ENCODE results near the gene MS4A14. TPM values are rescaled to one million over a fixed set of nuclear protein-coding genes. Genes with fewer than 3 reads are reported as not detected.
"Not testable (repeated sequence)": the region's sequence is repeated elsewhere in the genome, so short reads cannot be mapped to it uniquely, and the experiment has no call there.

The MS4A14 gene
- total and polyA plus RNA-seq, 4 donors = 0.88 to 8.6 (median 2.9) TPM

DNA sequence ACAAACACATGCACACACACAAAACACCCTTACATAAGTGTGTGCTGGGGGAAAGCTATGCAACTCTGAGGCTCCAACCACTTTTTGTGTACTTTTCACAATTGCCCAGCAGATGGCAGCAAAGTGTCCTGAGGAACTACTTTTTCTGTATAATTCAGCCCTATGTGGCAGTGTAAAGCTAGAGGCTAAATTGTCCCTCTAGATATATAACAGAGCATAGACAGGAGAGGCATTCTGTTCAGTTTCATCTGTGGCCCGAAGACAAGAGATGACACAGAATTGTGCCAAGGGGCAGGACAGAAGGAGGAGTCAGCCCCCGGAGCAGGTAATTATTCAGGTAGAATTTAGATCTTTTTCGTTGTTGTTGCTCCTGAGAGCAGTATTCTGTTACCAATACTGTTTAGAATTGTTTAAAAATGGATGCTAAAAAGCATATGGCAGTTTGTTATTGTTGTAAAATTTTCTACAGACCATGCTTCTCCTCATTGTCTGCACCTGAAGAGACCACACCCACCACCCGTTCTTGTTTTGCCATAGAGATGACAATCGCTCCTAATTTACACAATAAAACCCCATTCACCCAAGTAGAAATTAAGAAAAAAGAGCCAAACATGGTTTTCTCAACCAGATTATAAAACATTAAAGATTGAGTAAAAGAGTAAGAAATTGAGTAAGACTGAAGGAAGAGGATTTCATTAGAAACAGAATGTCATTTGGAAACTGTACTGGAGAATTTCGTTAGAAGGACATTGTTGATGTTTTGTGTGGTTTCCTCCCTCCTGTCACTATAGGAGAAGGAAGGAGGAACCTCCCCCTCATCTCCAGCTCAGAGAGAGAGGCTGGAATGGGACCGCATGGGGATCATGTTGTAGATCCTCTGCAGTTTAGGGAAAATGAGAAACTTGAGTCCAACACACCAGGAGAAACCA lies 32.5 kb upstream of the MS4A14 start:
- peaks cover 0 to 10% (median 7%) of the 10 kb centered on the region in 4 donors for H3K9me3 ChIP-seq (ENCODE audit: control insufficient read depth in 4 of 4, insufficient read depth in 3 of 4, low read length in 3 of 4)
- H3K4me1 ChIP-seq (ENCODE audit: control insufficient read depth in 5 of 5, insufficient read depth in 5 of 5, low read length in 5 of 5) = peaks cover 0 to 2% (median 0%) of the 10 kb centered on the region in 5 donors
- TF ChIP-seq, protein P1, sequence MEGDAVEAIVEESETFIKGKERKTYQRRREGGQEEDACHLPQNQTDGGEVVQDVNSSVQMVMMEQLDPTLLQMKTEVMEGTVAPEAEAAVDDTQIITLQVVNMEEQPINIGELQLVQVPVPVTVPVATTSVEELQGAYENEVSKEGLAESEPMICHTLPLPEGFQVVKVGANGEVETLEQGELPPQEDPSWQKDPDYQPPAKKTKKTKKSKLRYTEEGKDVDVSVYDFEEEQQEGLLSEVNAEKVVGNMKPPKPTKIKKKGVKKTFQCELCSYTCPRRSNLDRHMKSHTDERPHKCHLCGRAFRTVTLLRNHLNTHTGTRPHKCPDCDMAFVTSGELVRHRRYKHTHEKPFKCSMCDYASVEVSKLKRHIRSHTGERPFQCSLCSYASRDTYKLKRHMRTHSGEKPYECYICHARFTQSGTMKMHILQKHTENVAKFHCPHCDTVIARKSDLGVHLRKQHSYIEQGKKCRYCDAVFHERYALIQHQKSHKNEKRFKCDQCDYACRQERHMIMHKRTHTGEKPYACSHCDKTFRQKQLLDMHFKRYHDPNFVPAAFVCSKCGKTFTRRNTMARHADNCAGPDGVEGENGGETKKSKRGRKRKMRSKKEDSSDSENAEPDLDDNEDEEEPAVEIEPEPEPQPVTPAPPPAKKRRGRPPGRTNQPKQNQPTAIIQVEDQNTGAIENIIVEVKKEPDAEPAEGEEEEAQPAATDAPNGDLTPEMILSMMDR (IDR thresholded peaks at IDR 0.05; ENCODE audit: control extremely low read depth, extremely low read depth) = peak; percentile 74
- WGBS, 2 donors = 27 to 45% methylated on average over 7 of the region's 7 CpGs
- ATAC-seq (ENCODE audit: insufficient read depth, low FRiP score) (peak; percentile 69), DNase-seq (peak; percentile 65 to 81 (median 76))
- no peak overlapping the region for H3K9ac ChIP-seq (ENCODE audit: insufficient read depth in 1 of 2, low read length in 2 of 2)
- H3K4me3 ChIP-seq = no peak overlapping the region
- no peaks in the 10 kb centered on the region for H3K27me3 ChIP-seq (ENCODE audit: control insufficient read depth in 3 of 3, insufficient read depth in 3 of 3, low read length in 2 of 3)
- no peaks in the 10 kb centered on the region for H3K36me3 ChIP-seq (ENCODE audit: control insufficient read depth in 4 of 4, insufficient read depth in 4 of 4, low read length in 4 of 4)
- no peak overlapping the region for H3K27ac ChIP-seq (ENCODE audit: low read depth in 1 of 2, low read length in 1 of 2)

DNA sequence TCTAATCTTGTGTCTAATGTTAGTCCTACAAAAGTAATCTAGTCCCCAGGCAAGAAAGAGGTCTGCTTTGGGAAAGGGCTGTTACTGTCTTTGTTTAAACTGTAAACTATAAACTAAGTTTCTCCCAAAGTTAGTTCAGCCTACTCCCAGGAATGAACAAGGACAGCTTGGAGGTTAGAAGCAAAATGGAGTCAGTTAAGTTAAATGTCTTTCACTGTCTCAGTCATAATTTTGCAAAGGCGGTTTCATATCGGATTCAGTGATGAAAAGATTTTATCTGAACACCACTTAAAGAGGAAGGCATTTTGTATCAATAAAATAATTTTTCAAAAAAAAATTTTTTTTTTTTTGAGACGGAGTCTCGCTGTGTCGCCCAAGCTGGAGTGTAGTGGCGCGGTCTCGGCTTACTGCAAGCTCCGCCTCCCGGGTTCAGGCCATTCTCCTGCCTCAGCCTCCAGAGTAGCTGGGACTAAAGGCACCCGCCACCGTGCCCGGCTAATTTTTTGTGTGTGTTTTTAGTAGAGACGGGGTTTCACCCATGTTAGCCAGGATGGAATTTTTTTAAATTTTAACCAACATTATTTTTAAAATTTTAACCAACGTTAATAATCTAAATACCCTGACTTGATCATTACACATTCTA lies 29.9 kb upstream of the MS4A14 start:
- H3K4me1 ChIP-seq (ENCODE audit: control insufficient read depth in 5 of 5, insufficient read depth in 5 of 5, low read length in 5 of 5); H3K9ac ChIP-seq (ENCODE audit: insufficient read depth in 1 of 2, low read length in 2 of 2); H3K27ac ChIP-seq (ENCODE audit: low read depth in 1 of 2, low read length in 1 of 2); ATAC-seq (ENCODE audit: insufficient read depth, low FRiP score); H3K4me3 ChIP-seq; H3K27me3 ChIP-seq (ENCODE audit: control insufficient read depth in 3 of 3, insufficient read depth in 3 of 3, low read length in 2 of 3); DNase-seq; H3K9me3 ChIP-seq (ENCODE audit: control insufficient read depth in 4 of 4, insufficient read depth in 3 of 4, low read length in 3 of 4); H3K36me3 ChIP-seq (ENCODE audit: control insufficient read depth in 4 of 4, insufficient read depth in 4 of 4, low read length in 4 of 4): not testable (repeated sequence)
- WGBS, 2 donors = 89 to 98% methylated on average over 15 of the region's 15 CpGs

DNA sequence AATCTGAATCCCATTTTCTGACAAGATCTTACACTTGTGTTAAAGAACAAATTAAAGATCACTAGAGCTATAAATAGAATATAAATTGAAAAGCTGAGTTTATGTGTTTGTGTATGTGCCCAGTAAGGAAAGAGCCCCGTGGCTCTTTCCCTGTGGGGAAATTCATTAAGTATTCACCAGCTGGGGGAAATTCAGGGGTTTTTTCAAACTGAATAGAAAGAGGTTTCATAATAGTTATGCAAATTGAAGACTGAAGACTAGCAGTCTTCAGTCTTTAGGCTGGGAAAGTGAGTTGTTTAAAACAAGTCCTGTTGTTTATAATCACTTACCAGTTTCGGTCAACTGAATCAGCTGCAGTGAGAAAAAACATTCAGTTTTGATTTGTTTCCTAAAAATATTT lies 29.2 kb upstream of the MS4A14 start:
- ATAC-seq (ENCODE audit: insufficient read depth, low FRiP score) (no peak), DNase-seq (no peak)
- Histone ChIP-seq H3K27me3 (ENCODE audit: control insufficient read depth in 3 of 3, insufficient read depth in 3 of 3, low read length in 2 of 3) (no peaks in the 10 kb centered on the region), H3K4me1 (ENCODE audit: control insufficient read depth in 5 of 5, insufficient read depth in 5 of 5, low read length in 5 of 5) (peaks cover 0 to 2% (median 0%) of the 10 kb centered on the region in 5 donors), H3K27ac (ENCODE audit: low read depth in 1 of 2, low read length in 1 of 2) (no peak overlapping the region), H3K9me3 (ENCODE audit: control insufficient read depth in 4 of 4, insufficient read depth in 3 of 4, low read length in 3 of 4) (no peaks in the 10 kb centered on the region), H3K36me3 (ENCODE audit: control insufficient read depth in 4 of 4, insufficient read depth in 4 of 4, low read length in 4 of 4) (no peaks in the 10 kb centered on the region), H3K4me3 (no peak overlapping the region), H3K9ac (ENCODE audit: insufficient read depth in 1 of 2, low read length in 2 of 2) (no peak overlapping the region)
- TF ChIP-seq, protein P1 (IDR thresholded peaks at IDR 0.05; ENCODE audit: control extremely low read depth, extremely low read depth) = no peak
- 34 to 36% methylated on average over 2 of the region's 2 CpGs for WGBS, 2 donors

DNA sequence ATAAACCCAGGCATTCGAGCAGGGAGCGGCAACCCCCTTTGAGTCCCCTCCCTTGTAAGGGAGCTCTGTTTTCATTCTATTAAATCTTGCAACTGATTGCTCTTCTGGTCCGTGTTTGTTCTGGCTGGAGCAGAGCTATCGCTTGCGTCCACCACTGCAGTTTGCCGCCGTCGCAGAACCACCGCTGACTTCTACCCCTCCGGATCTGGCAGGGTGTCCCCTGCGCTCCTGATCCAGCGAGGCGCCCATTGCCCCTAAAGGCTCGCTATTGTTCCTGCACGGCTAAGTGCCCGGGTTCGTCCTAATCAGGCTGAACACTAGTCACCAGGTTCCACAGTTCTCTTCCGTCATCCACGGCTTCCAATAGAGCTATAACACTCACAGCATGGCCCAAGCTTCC lies 28.4 kb upstream of the MS4A14 start:
- no peak for DNase-seq
- no peak for ATAC-seq (ENCODE audit: insufficient read depth, low FRiP score)
- H3K36me3 ChIP-seq (ENCODE audit: control insufficient read depth in 4 of 4, insufficient read depth in 4 of 4, low read length in 4 of 4) = no peaks in the 10 kb centered on the region
- no peak overlapping the region for H3K9ac ChIP-seq (ENCODE audit: insufficient read depth in 1 of 2, low read length in 2 of 2)
- TF ChIP-seq, protein P1 (IDR thresholded peaks at IDR 0.05; ENCODE audit: control extremely low read depth, extremely low read depth) = no peak
- WGBS, 2 donors = 92 to 96% methylated on average over 19 of the region's 19 CpGs
- no peak overlapping the region for H3K4me3 ChIP-seq
- no peaks in the 10 kb centered on the region for H3K4me1 ChIP-seq (ENCODE audit: control insufficient read depth in 5 of 5, insufficient read depth in 5 of 5, low read length in 5 of 5)
- H3K27ac ChIP-seq (ENCODE audit: low read depth in 1 of 2, low read length in 1 of 2) = no peak overlapping the region
- H3K27me3 ChIP-seq (ENCODE audit: control insufficient read depth in 3 of 3, insufficient read depth in 3 of 3, low read length in 2 of 3) = no peaks in the 10 kb centered on the region
- no peaks in the 10 kb centered on the region for H3K9me3 ChIP-seq (ENCODE audit: control insufficient read depth in 4 of 4, insufficient read depth in 3 of 4, low read length in 3 of 4)

All from lung (tissue), 12 donors.